HG03439 (cell line): Measurements from ENCODE around the gene ARHGEF10L.

Experiments
- ATAC-seq: cut with Tn5 transposase; IDR thresholded peaks from one replicate; pipeline ENCODE4 v1.9.1; 2021; ENCODE audit warnings: mild to moderate bottlenecking, moderate library complexity; ENCODE audit not compliant: unreplicated experiment

ARHGEF10L gene

GRCh38 chr1:17549384-17549783 is 9.9 kb downstream of the ARHGEF10L start:
- no peak for ATAC-seq

DNA sequence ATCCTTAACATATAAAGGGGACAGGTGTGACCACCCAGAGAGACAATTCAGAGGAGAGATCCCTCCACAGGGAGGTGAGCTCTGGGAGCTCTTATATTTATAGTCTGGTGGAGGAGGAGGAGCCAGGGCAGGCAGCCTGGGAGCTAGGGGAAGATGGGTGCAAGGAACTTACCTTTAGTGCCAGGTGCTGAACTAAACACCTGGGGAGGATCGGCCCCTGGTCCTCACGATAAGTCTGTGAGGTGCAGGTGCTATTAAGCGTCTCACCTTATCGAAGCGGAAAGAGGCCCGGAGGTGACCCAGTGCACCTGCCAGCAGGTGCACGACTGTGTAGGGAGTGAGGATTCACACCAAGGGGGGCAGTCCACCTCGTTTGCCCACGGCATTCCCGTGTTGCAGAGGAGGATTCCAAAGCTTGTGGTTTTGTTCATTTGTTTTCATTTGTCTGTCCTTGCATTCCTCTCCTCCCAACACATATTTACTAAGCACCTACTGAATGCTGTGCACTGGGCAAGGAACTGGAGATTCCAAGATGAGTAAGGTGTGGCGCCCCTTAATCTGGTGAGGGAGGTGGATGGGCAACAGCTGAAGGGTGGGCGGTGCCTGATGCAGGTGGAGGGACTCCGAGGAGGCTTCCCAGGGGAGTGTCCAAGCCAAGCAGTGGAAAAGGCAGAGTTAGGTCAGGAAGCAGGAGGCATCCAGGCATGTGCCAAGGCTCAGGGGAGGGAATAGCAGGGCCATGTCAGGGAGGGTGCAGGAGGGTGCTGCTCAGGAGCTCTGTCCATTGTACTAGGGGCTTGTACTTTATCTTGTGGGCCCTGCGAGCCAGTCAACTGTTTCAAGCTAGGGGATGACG is 11.5 kb downstream of the ARHGEF10L start:
- ATAC-seq: no peak

- ATAC-seq: no peak
These were observed 12.3 kb downstream of the ARHGEF10L start for GRCh38 chr1:17551755-17552234.

GRCh38 chr1:17553975-17554700 is 14.6 kb downstream of the ARHGEF10L start:
- no peak for ATAC-seq

GRCh38 chr1:17554954-17555353 is 15.5 kb downstream of the ARHGEF10L start:
- ATAC-seq: no peak

GRCh38 chr1:17557986-17558385 is 18.5 kb downstream of the ARHGEF10L start:
- ATAC-seq: no peak

DNA sequence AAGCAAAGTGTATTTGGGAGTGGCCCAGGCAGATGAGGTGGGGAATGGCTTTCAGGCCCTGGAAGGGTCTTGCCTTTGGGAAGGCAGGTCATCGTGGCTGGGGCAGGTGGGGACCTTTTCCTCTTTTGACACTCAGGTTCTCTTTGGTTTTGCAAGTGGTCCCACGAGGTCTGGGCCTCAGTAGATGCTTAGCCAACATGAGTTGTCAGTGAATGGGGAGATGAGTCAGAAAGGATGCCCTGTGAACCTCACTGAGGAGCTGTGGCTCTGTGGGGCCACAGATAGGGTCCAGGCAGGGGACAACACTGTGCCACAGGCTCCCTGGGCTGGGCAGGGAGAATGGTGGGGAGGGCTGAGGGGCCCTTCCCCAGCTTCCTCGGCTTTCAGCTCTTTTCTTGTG is 19.0 kb downstream of the ARHGEF10L start:
- ATAC-seq: no peak

- ATAC-seq: no peak
These were observed 19.6 kb downstream of the ARHGEF10L start for GRCh38 chr1:17558954-17559614.

- ATAC-seq: no peak
These were observed 20.3 kb downstream of the ARHGEF10L start for GRCh38 chr1:17559615-17560419.

DNA sequence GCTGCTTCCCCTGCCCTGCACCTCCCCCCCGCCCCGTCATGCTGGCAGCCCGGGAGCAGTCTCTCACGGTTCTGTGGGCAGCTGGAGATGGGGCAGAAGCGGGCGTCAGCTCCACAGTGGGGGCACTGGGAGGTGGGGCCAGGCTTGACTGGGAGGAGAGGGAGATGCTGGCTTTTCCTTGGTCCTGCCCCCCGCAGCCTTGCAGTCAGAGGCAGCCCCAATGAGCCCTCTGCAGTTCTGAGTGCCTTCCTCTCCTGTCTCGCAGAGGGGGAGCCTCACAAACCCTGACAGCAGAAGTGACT is 21.7 kb downstream of the ARHGEF10L start:
- no peak for ATAC-seq

GRCh38 chr1:17561561-17561985 is 22.1 kb downstream of the ARHGEF10L start:
- ATAC-seq: no peak

DNA sequence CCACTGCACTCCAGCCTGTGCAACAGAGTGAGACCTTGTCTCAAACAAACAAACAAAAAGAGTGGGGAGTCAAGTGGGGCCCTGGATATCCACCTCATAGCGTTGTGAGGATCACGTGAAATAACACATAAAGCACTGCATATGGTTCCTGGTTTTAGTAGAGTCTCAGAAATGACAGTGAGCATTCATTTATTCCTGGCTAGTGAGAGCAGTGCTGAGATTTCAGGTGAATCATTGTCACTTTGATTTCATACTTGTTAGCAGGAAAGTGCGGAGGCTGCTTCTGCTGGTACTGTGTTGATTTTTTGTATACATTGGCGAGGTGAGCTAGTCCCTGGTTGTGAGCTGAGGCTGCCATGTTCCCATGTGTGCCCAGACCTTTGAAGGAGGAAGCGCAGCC is 22.9 kb downstream of the ARHGEF10L start:
- no peak for ATAC-seq

- ATAC-seq: no peak
These were observed 24.2 kb downstream of the ARHGEF10L start for GRCh38 chr1:17563494-17564281.

- no peak for ATAC-seq
These were observed 25.2 kb downstream of the ARHGEF10L start for GRCh38 chr1:17564458-17565393.

DNA sequence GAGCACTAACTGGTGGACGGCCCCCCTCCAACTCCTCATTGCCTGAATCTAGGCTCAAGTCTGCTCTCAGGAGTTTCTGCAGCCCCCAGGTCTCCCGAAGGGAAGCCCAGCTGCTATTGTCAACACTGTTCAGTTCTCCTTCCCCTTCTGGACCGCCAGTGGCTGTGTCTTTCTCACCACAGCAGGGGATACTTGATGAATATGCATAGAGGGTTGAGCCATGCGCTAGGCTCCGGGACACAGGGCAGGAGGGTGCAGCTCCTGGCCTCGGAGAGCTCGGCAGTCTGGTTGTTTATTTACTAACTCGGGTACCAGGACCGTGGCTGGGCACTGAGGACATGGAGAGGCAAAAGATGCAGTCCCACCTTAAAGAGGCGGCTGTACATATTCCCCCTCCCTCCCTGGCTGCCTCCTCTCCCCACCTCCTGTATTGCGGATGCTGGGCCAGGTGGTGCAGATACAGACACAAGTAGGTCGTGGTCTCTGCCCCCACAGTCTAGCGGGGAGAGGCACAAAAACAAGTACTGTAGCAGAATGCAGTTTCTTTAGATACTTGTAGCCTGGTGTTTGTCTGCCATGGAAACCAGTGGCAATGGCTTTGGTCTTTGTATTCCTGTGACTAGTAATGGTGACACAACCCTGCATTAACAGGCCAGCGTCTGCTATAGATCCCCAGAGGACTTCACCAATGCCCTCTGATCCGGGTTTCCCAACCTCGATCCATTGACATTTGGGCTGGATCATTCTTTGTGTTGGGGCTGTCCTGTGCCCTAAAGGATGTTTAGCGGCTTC is 26.2 kb downstream of the ARHGEF10L start:
- ATAC-seq: no peak

DNA sequence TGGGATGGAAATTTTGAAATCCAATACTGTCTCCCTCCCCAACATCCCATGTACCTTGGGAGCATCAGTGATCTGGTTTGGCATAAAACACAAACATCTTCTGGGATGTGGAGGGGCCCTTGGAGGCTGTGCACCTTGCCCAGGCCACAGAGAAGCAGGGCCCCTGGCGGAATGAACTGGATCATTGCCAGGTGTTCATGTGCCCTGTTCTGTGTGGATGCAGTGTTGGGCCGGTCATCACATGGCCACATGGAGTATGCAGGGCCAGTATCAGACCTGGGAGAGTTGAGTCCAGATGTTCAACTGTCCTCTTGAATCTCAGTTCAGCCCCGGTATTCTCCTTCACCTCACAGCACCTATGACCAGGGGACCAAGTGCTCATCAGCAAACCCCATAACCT is 26.9 kb downstream of the ARHGEF10L start:
- no peak for ATAC-seq

GRCh38 chr1:17566892-17567291 is 27.4 kb downstream of the ARHGEF10L start:
- ATAC-seq: no peak

DNA sequence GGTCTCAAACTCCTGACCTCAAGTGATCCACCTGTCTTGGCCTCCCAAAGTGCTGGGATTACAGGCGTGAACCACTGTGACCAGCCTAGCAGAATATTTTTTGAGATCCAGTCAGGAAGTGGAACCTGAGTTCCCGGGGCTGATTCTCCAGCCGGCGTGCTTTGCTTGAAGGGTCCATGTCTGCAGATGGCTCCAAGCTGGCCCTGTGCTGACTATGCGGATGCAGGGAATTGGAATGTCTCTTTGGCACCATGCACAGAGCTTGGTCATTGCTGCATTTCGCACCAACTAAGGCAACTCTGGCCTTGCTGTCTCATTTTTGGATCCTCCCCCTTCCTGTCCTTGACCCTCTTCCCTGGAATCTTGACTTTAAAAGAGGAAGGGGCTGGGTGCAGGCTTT is 28.1 kb downstream of the ARHGEF10L start:
- ATAC-seq: no peak
